Tibial nerve (tissue), 4 donors: ENCODE results near the gene ZCWPW1.
"Not testable (repeated sequence)": the region's sequence is repeated elsewhere in the genome, so short reads cannot be mapped to it uniquely, and the experiment has no call there.

ENCODE experiments used
- EP300 ChIP-seq, 2 donors: sonication (generic); formaldehyde crosslinking; IDR thresholded peaks; one replicate each; pipeline ENCODE4 v1.6.1; 2017; ENCODE audit warnings: antibody characterized with exemption in 2 of 2, mild to moderate bottlenecking in 1 of 2
- POLR2A ChIP-seq, 2 donors: fragments of 450-650 bp; IDR thresholded peaks; one replicate each; pipeline ENCODE4 v1.6.1; 2017; ENCODE audit warnings: antibody characterized with exemption in 2 of 2, mild to moderate bottlenecking in 2 of 2, moderate library complexity in 2 of 2
- TF ChIP-seq, protein P1 (sequence below), 5 experiments: fragments of 200-600 bp in 3 of 5; fragments of 450-650 bp in 2 of 5; sonication (generic) in 3 of 5; IDR thresholded peaks; one replicate each; pipeline ENCODE4 v1.5.1; 2016 to 2019; ENCODE audit warnings: antibody characterized with exemption in 5 of 5, mild to moderate bottlenecking in 3 of 5, moderate library complexity in 2 of 5

DNA sequence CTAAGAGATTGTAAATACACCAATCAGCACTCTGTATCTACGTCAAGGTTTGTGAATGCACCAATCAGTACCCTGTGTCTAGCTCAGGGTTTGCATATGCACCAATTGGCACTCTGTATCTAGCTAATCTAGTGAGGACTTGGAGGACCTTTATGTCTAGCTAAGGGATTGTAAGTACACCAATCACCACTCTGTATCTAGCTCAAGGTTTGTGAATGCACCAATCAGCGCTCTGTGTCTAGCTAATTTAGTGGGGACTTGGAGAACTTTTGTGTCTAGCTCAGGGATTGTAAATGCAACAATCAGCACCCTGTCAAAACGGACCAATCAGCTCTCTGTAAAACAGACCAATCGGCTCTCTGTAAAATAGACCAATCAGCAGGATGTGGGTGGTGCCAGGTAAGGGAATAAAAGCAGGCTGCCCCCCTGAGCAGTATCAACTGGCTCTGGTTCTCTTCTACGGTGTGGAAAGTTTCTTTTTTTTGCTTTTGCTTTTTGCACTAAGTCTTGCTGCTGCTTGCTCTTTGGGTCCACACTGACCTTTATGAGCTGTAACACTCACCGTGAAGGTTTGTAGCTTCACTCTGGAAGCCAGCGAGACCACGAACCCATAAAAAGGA is 46.2 kb downstream of the ZCWPW1 start:
- not testable (repeated sequence) for TF ChIP-seq POLR2A (IDR thresholded peaks at IDR 0.05)
- TF ChIP-seq, protein P1, sequence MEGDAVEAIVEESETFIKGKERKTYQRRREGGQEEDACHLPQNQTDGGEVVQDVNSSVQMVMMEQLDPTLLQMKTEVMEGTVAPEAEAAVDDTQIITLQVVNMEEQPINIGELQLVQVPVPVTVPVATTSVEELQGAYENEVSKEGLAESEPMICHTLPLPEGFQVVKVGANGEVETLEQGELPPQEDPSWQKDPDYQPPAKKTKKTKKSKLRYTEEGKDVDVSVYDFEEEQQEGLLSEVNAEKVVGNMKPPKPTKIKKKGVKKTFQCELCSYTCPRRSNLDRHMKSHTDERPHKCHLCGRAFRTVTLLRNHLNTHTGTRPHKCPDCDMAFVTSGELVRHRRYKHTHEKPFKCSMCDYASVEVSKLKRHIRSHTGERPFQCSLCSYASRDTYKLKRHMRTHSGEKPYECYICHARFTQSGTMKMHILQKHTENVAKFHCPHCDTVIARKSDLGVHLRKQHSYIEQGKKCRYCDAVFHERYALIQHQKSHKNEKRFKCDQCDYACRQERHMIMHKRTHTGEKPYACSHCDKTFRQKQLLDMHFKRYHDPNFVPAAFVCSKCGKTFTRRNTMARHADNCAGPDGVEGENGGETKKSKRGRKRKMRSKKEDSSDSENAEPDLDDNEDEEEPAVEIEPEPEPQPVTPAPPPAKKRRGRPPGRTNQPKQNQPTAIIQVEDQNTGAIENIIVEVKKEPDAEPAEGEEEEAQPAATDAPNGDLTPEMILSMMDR (IDR thresholded peaks at IDR 0.05), result not testable (repeated sequence)
- TF ChIP-seq EP300 (IDR thresholded peaks at IDR 0.05), result peak in 1 of 2 donors; percentile 22
